ENCODE data around the gene SRSF5. TPM values are rescaled to one million over a fixed set of nuclear protein-coding genes. Genes with fewer than 3 reads are reported as not detected.

SRSF5 gene
- total and polyA plus RNA-seq, 2 of the 13 experiments (the other 11 are each of a cell fraction or from before 2014, with no cell fraction given): 189 to 277 TPM

DNA sequence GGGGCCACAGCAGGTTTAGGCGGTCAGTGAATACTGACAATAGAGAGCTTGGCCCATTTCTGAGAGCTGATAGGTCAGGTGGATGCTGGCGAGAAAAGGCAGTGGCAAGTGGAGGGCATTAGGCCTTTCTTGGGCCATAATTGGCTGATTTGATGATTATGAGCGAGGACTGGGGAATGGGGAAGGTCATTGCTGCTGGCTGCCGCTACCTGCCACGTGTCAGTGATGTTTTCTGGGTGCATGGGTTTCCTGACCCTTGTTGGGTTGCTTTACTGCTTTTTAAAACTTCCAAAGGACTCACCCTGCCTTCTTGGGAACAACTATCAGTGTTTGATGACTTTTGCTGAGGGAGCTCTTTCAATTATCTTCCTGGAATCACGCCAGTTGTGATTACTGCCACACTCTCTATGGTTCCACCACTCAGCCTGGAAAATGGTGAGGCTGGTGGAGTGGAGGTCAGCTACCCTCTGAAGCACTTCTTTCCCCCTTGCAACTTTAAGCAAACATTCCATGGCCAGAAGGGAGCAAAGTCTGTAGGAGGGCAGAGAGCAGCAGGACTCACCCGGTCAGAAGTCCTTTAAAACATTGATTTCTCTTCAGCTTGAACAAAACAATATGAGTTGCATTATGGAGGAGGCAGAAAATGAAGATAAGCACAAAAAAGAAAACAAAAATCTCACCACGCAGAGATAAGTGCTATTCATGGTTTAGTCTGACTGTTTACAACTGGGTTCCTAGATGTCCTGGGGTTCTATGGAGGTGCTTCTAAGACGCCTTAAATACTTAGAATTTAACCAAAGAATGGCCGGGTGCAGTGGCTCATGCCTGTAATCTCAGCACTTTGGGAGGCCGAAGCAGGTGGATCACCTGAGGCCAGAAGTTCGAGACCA lies 42.2 kb downstream of the SRSF5 start (continued):
- TF ChIP-seq ZBTB3 (CRISPR knock-in tag; IDR thresholded peaks at IDR 0.05; ENCODE audit: borderline replicate concordance, low read depth) (no peak), ZBTB2 (CRISPR knock-in tag; IDR thresholded peaks at IDR 0.05; ENCODE audit: low read depth) (no peak), KDM4B (CRISPR knock-in tag; IDR thresholded peaks at IDR 0.05) (no peak), FIP1L1 (IDR thresholded peaks at IDR 0.05; ENCODE audit: borderline replicate concordance, insufficient read depth, low read depth, low read length) (no peak), ZSCAN12 (CRISPR knock-in tag; IDR thresholded peaks at IDR 0.05) (no peak), ZNF230 (CRISPR knock-in tag; IDR thresholded peaks at IDR 0.05) (no peak), ZNF143 (CRISPR knock-in tag; IDR thresholded peaks at IDR 0.05) (no peak), CAMTA2 (CRISPR knock-in tag; IDR thresholded peaks at IDR 0.05; ENCODE audit: borderline replicate concordance) (0 out of 2 replicates have a peak, but pooled peaks have one; percentile 43), RARG (CRISPR knock-in tag; IDR thresholded peaks at IDR 0.05; ENCODE audit: low read depth) (no peak), CENPBD1 (CRISPR knock-in tag; IDR thresholded peaks at IDR 0.05; ENCODE audit: borderline replicate concordance, low read depth) (no peak), ZNF607 (CRISPR knock-in tag; IDR thresholded peaks at IDR 0.05; ENCODE audit: borderline replicate concordance) (no peak; the same call in 1 of the 2 replicates), ZFP36L1 (CRISPR knock-in tag; IDR thresholded peaks at IDR 0.05) (peak; percentile 42; the same call in 1 of the 2 replicates), ZNF484 (CRISPR knock-in tag; IDR thresholded peaks at IDR 0.05; ENCODE audit: borderline replicate concordance, low read depth) (no peak), ZNF879 (CRISPR knock-in tag; IDR thresholded peaks at IDR 0.05) (no peak), ZNF382 (CRISPR knock-in tag; IDR thresholded peaks at IDR 0.05; ENCODE audit: borderline replicate concordance) (no peak), DNMT1 (CRISPR knock-in tag; IDR thresholded peaks at IDR 0.05) (no peak), FOSL1 (CRISPR knock-in tag; IDR thresholded peaks at IDR 0.05; ENCODE audit: borderline replicate concordance) (0 out of 2 replicates have a peak, but pooled peaks have one; percentile 11), FOXM1 (CRISPR knock-in tag; IDR thresholded peaks at IDR 0.05) (no peak), ZNF432 (CRISPR knock-in tag; IDR thresholded peaks at IDR 0.05; ENCODE audit: borderline replicate concordance) (no peak), ZNF772 (CRISPR knock-in tag; IDR thresholded peaks at IDR 0.05) (no peak), ZNF546 (CRISPR knock-in tag; conservative IDR thresholded peaks at IDR 0.05) (no peak), CSRNP1 (CRISPR knock-in tag; IDR thresholded peaks at IDR 0.05) (no peak), ZNF234 (CRISPR knock-in tag; conservative IDR thresholded peaks at IDR 0.05) (no peak)
- TF ChIP-seq, protein P1, sequence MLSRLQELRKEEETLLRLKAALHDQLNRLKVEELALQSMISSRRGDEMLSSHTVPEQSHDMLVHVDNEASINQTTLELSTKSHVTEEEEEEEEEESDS (CRISPR knock-in tag; IDR thresholded peaks at IDR 0.05; ENCODE audit: borderline replicate concordance): no peak
- TF ChIP-seq, protein P2, sequence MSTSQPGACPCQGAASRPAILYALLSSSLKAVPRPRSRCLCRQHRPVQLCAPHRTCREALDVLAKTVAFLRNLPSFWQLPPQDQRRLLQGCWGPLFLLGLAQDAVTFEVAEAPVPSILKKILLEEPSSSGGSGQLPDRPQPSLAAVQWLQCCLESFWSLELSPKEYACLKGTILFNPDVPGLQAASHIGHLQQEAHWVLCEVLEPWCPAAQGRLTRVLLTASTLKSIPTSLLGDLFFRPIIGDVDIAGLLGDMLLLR (CRISPR knock-in tag; IDR thresholded peaks at IDR 0.05): no peak

Measured in HepG2 (cell line).